GM19455 (cell line): ENCODE measurements around the gene CERS2.
A peak's percentile ranks its signal among the peaks of the same experiment; 100 is the strongest.

Source experiments
- ATAC-seq: cut with Tn5 transposase; IDR thresholded peaks from one replicate; pipeline ENCODE4 v1.9.1; 2021; ENCODE audit not compliant: unreplicated experiment

Gene CERS2

GRCh38 chr1:150974580-150975478 lies at the start of gene CERS2:
Gene CERS2, minus strand, starts transcription at chr1:150974835. Its CDS starts 5,745 bp downstream, at chr1:150969090.
- peak; percentile 55 for ATAC-seq

GRCh38 chr1:151013518-151013917 lies 38.9 kb upstream of the CERS2 start:
- no peak for ATAC-seq

- no peak for ATAC-seq
Measured at GRCh38 chr1:151012684-151013471, 38.2 kb upstream of the CERS2 start.

GRCh38 chr1:151011154-151011850 lies 36.7 kb upstream of the CERS2 start:
- ATAC-seq: no peak

- ATAC-seq: no peak
Measured at GRCh38 chr1:151010346-151010726, 35.7 kb upstream of the CERS2 start.

GRCh38 chr1:151009674-151010345 lies 35.2 kb upstream of the CERS2 start:
- ATAC-seq: no peak

- ATAC-seq: no peak
Measured at GRCh38 chr1:151009206-151009587, 34.6 kb upstream of the CERS2 start.

- ATAC-seq: peak; percentile 80
Measured at GRCh38 chr1:151008244-151009205, 33.9 kb upstream of the CERS2 start, which contains the start of gene PRUNE1. Gene PRUNE1, plus strand, starts transcription at chr1:151008449. Its CDS starts 184 bp downstream, at chr1:151008633.

GRCh38 chr1:151007853-151008243 lies 33.2 kb upstream of the CERS2 start:
- no peak for ATAC-seq

GRCh38 chr1:151006327-151007052 lies 31.9 kb upstream of the CERS2 start, which contains the start of gene MINDY1:
Gene MINDY1, minus strand, starts transcription at chr1:151006902. Its CDS starts 4,285 bp downstream, at chr1:151002617.
- ATAC-seq: no peak

GRCh38 chr1:151005729-151006319 lies 31.2 kb upstream of the CERS2 start:
- no peak for ATAC-seq

GRCh38 chr1:151003180-151003579 lies 28.5 kb upstream of the CERS2 start:
- ATAC-seq: no peak

- no peak for ATAC-seq
Measured at GRCh38 chr1:151002611-151003010, 28.0 kb upstream of the CERS2 start.

GRCh38 chr1:151002051-151002450 lies 27.4 kb upstream of the CERS2 start:
- ATAC-seq: no peak

- no peak for ATAC-seq
Measured at GRCh38 chr1:151001602-151002001, 27.0 kb upstream of the CERS2 start.

GRCh38 chr1:151000408-151000807 lies 25.8 kb upstream of the CERS2 start:
- ATAC-seq: no peak

GRCh38 chr1:150999926-151000325 lies 25.3 kb upstream of the CERS2 start:
- no peak for ATAC-seq

GRCh38 chr1:150999051-150999674 lies 24.5 kb upstream of the CERS2 start:
- no peak for ATAC-seq
